Activated naive CD4-positive, alpha-beta T cell treated with anti-CD3 and anti-CD28 coated beads, Interleukin-2, amount 50 U/mL, for 72 hours (primary cell): ENCODE results near the gene MFN2. TPM values are rescaled to one million over a fixed set of nuclear protein-coding genes. Genes with fewer than 3 reads are reported as not detected.

ENCODE experiments used
- ATAC-seq, 2 donors: fragments of 150-1000 bp; cut with Tn5 transposase; 2 replicates each; pipeline ENCODE4 v1.10.0; 2021; ENCODE audit warnings: mild to moderate bottlenecking in 2 of 2, moderate library complexity in 2 of 2
- DNase-seq, 2 donors: peaks; one replicate each; pipeline ENCODE4 v3.0.0; 2021 to 2022; ENCODE audit warnings: low spot score in 2 of 2
- H3K27ac Mint-ChIP-seq, 2 donors: one replicate each; pipeline ENCODE4 v1.8.0; 2022; ENCODE audit warnings: mild to moderate bottlenecking in 2 of 2, mixed read lengths in 2 of 2
- H3K36me3 Mint-ChIP-seq, 2 donors: one replicate each; pipeline ENCODE4 v1.8.0; 2022; ENCODE audit warnings: mixed read lengths in 2 of 2
- H3K9me3 Mint-ChIP-seq, 2 donors: one replicate each; pipeline ENCODE4 v1.8.0; 2022; ENCODE audit warnings: mixed read lengths in 2 of 2
- total RNA-seq, 2 donors: library from RNA; stranded (reverse); gene quantifications; one replicate each; pipeline ENCODE4 v1.2.3, GENCODE V29; 2022

MFN2 gene
- total RNA-seq, 2 donors from 2014 or later: 54.9 to 62.3 TPM

- no peaks in the 10 kb centered on the region for H3K9me3 Mint-ChIP-seq
- no peak overlapping the region for H3K27ac Mint-ChIP-seq
- ATAC-seq: no peak
- DNase-seq: no peak
- H3K36me3 Mint-ChIP-seq: peaks cover 0 to 11% of the 10 kb centered on the region in 2 donors
Observed at GRCh38 chr1:11952455-11953109, 27.7 kb upstream of the MFN2 start.

GRCh38 chr1:11955221-11955620 lies 25.0 kb upstream of the MFN2 start:
- Mint-ChIP-seq H3K27ac (no peak overlapping the region), H3K36me3 (no peaks in the 10 kb centered on the region), H3K9me3 (no peaks in the 10 kb centered on the region)
- DNase-seq (no peak), ATAC-seq (no peak)

- no peak for DNase-seq
- H3K36me3 Mint-ChIP-seq: no peaks in the 10 kb centered on the region
- ATAC-seq: no peak
- no peak overlapping the region for H3K27ac Mint-ChIP-seq
- H3K9me3 Mint-ChIP-seq: no peaks in the 10 kb centered on the region
Observed at GRCh38 chr1:11957398-11957797, 22.8 kb upstream of the MFN2 start.

- no peaks in the 10 kb centered on the region for H3K36me3 Mint-ChIP-seq
- no peak for DNase-seq
- no peak for ATAC-seq
- no peaks in the 10 kb centered on the region for H3K9me3 Mint-ChIP-seq
- no peak overlapping the region for H3K27ac Mint-ChIP-seq
Observed at GRCh38 chr1:11957897-11958296, 22.3 kb upstream of the MFN2 start.

- Mint-ChIP-seq H3K27ac (peak overlapping the region in 1 of 2 donors; percentile 79), H3K9me3 (no peaks in the 10 kb centered on the region), H3K36me3 (no peaks in the 10 kb centered on the region)
- DNase-seq (no peak), ATAC-seq (no peak)
Observed at GRCh38 chr1:11960276-11960675, 20.0 kb upstream of the MFN2 start.

- DNase-seq (no peak), ATAC-seq (no peak)
- Mint-ChIP-seq H3K36me3 (no peaks in the 10 kb centered on the region), H3K27ac (no peak overlapping the region), H3K9me3 (no peaks in the 10 kb centered on the region)
Observed at GRCh38 chr1:11960715-11961114, 19.5 kb upstream of the MFN2 start.

- Mint-ChIP-seq H3K27ac (no peak overlapping the region), H3K9me3 (no peaks in the 10 kb centered on the region), H3K36me3 (no peaks in the 10 kb centered on the region)
- ATAC-seq (no peak), DNase-seq (no peak)
Observed at GRCh38 chr1:11961230-11961629, 19.0 kb upstream of the MFN2 start.

- no peak for ATAC-seq
- no peaks in the 10 kb centered on the region for H3K9me3 Mint-ChIP-seq
- no peak for DNase-seq
- H3K36me3 Mint-ChIP-seq: no peaks in the 10 kb centered on the region
- peak overlapping the region in 1 of 2 donors; percentile 36 for H3K27ac Mint-ChIP-seq
Observed at GRCh38 chr1:11963622-11964021, 16.6 kb upstream of the MFN2 start.

GRCh38 chr1:11964656-11965055 lies 15.6 kb upstream of the MFN2 start:
- DNase-seq (no peak), ATAC-seq (no peak)
- Mint-ChIP-seq H3K36me3 (no peaks in the 10 kb centered on the region), H3K9me3 (no peaks in the 10 kb centered on the region), H3K27ac (no peak overlapping the region)

GRCh38 chr1:11967028-11967547 lies 13.2 kb upstream of the MFN2 start:
- ATAC-seq (no peak), DNase-seq (no peak)
- Mint-ChIP-seq H3K27ac (peak overlapping the region in 1 of 2 donors; percentile 36), H3K9me3 (no peaks in the 10 kb centered on the region), H3K36me3 (no peaks in the 10 kb centered on the region)

- peaks cover 0 to 6% of the 10 kb centered on the region in 2 donors for H3K36me3 Mint-ChIP-seq
- no peak overlapping the region for H3K27ac Mint-ChIP-seq
- ATAC-seq: no peak
- no peaks in the 10 kb centered on the region for H3K9me3 Mint-ChIP-seq
- no peak for DNase-seq
Observed at GRCh38 chr1:11970441-11971185, 9.6 kb upstream of the MFN2 start.

GRCh38 chr1:11977625-11978024 lies 2.6 kb upstream of the MFN2 start:
- Mint-ChIP-seq H3K27ac (no peak overlapping the region), H3K9me3 (no peaks in the 10 kb centered on the region), H3K36me3 (peaks cover 12 to 25% of the 10 kb centered on the region in 2 donors)
- ATAC-seq: no peak
- no peak for DNase-seq

GRCh38 chr1:11978301-11978700 lies 1.9 kb upstream of the MFN2 start:
- no peak for ATAC-seq

GRCh38 chr1:11979028-11979850 lies 1.0 kb upstream of the MFN2 start:
- Mint-ChIP-seq H3K9me3 (no peaks in the 10 kb centered on the region), H3K36me3 (peaks cover 12 to 25% of the 10 kb centered on the region in 2 donors), H3K27ac (peak overlapping the region; percentile 84 to 95)
- DNase-seq (no peak), ATAC-seq (no peak)

More at GRCh38 chr1:11978301-11978700, 1.9 kb upstream of the MFN2 start:
- H3K9me3 Mint-ChIP-seq: no peaks in the 10 kb centered on the region
- H3K36me3 Mint-ChIP-seq: peaks cover 12 to 25% of the 10 kb centered on the region in 2 donors
- no peak overlapping the region for H3K27ac Mint-ChIP-seq
- DNase-seq: no peak

GRCh38 chr1:11980676-11980972 lies 380 bp downstream of the MFN2 start:
- peak in 1 of 2 donors; percentile 51 for ATAC-seq
- Mint-ChIP-seq H3K36me3 (peaks cover 12 to 19% of the 10 kb centered on the region in 2 donors), H3K9me3 (no peaks in the 10 kb centered on the region), H3K27ac (peak overlapping the region; percentile 94 to 95)
- DNase-seq: no peak

- H3K36me3 Mint-ChIP-seq: peaks cover 12 to 19% of the 10 kb centered on the region in 2 donors
- DNase-seq: no peak
- ATAC-seq: no peak
- peak overlapping the region; percentile 89 to 95 for H3K27ac Mint-ChIP-seq
- no peaks in the 10 kb centered on the region for H3K9me3 Mint-ChIP-seq
Observed at GRCh38 chr1:11981378-11982009, 1.2 kb downstream of the MFN2 start.

GRCh38 chr1:11982010-11982392 lies 1.8 kb downstream of the MFN2 start:
- Mint-ChIP-seq H3K9me3 (no peaks in the 10 kb centered on the region), H3K27ac (peak overlapping the region; percentile 89 to 95), H3K36me3 (peaks cover 12 to 19% of the 10 kb centered on the region in 2 donors)
- no peak for ATAC-seq
- DNase-seq: no peak
